Endodermal cell (in vitro differentiated cells): ENCODE measurements around the gene REEP1. TPM values are rescaled to one million over a fixed set of nuclear protein-coding genes. Genes with fewer than 3 reads are reported as not detected.

ENCODE experiments used
- DNase-seq: peaks from one replicate; pipeline ENCODE4 v3.0.0-alpha.2; 2017
- H3K27ac ChIP-seq: 2 replicates; pipeline ENCODE4 v1.5.1; 2013; ENCODE audit warnings: mild to moderate bottlenecking, low read depth, low read length, moderate library complexity
- H3K27me3 ChIP-seq: 2 replicates; pipeline ENCODE4 v1.6.1; 2013; ENCODE audit warnings: mild to moderate bottlenecking, low read length, moderate library complexity; ENCODE audit not compliant: insufficient read depth, control insufficient read depth, poor library complexity, severe bottlenecking
- H3K36me3 ChIP-seq: 2 replicates; pipeline ENCODE4 v1.7.0; 2013; ENCODE audit warnings: mild to moderate bottlenecking, low read length, moderate library complexity; ENCODE audit not compliant: control insufficient read depth, insufficient read depth
- H3K4me1 ChIP-seq: one replicate; pipeline ENCODE4 v1.7.0; 2013; ENCODE audit warnings: low read length; ENCODE audit not compliant: control insufficient read depth, insufficient read depth
- H3K4me3 ChIP-seq: 2 replicates; pipeline ENCODE4 v1.5.1; 2013; ENCODE audit warnings: mild to moderate bottlenecking, low read length, moderate library complexity
- H3K9ac ChIP-seq: 2 replicates; pipeline ENCODE4 v1.6.1; 2013; ENCODE audit warnings: mild to moderate bottlenecking, low read length, moderate library complexity; ENCODE audit not compliant: poor library complexity, severe bottlenecking; ENCODE audit errors: extremely low read depth
- H3K9me3 ChIP-seq: 2 replicates; pipeline ENCODE4 v1.6.1; 2013; ENCODE audit warnings: mild to moderate bottlenecking, low read length, moderate library complexity; ENCODE audit not compliant: control insufficient read depth
- H3K27ac Mint-ChIP-seq: 2 replicates; pipeline ENCODE4 v1.8.0; 2020; ENCODE audit warnings: mixed read lengths
- H3K27me3 Mint-ChIP-seq: 2 replicates; pipeline ENCODE4 v1.8.0; 2021; ENCODE audit warnings: mild to moderate bottlenecking, mixed read lengths; ENCODE audit not compliant: insufficient read depth
- H3K36me3 Mint-ChIP-seq: 2 replicates; pipeline ENCODE4 v1.8.0; 2020; ENCODE audit warnings: low read depth, mixed read lengths
- H3K4me1 Mint-ChIP-seq: 2 replicates; pipeline ENCODE4 v1.8.0; 2020; ENCODE audit warnings: mixed read lengths
- H3K4me3 Mint-ChIP-seq: 2 replicates; pipeline ENCODE4 v1.8.0; 2020; ENCODE audit warnings: mild to moderate bottlenecking, moderate library complexity, mixed read lengths
- H3K9me3 Mint-ChIP-seq: 2 replicates; pipeline ENCODE4 v1.8.0; 2020; ENCODE audit warnings: mild to moderate bottlenecking, mixed read lengths
- CTCF ChIP-seq: fragments of 200-600 bp; sonication (generic); conservative IDR thresholded peaks from 2 replicates; pipeline ENCODE4 v1.5.0; 2021; ENCODE audit warnings: antibody characterized with exemption, mild to moderate bottlenecking
- WGBS, 2 experiments: methylation state at CpG; one replicate each; pipeline versions ENCODE4 v1.1.5 to v1.1.7; 2013; ENCODE audit warnings: missing lambda C conversion rate in 2 of 2, mixed read lengths in 1 of 2; ENCODE audit not compliant: insufficient coverage in 1 of 2, insufficient read length in 1 of 2; 5-methylcytosine and 5-hydroxymethylcytosine counted together
- total RNA-seq, 2 donors: library from RNA; stranded (reverse); fragmentation: NEBNext Ultra II Directional in 1 of 2; extraction: Animal tissue kit (Norgen Biotek cat#: 25700) in 1 of 2; gene quantifications; 2 replicates in 1 of 2; 3 replicates in 1 of 2; pipeline ENCODE4 v1.2.1, GENCODE V29; 2021

Gene REEP1
- total RNA-seq, 2 donors from 2014 or later, result 2.9 to 3.8 TPM

- no peaks in the 10 kb centered on the region for H3K36me3 Mint-ChIP-seq
- WGBS, 2 experiments, result 90% methylated on average over 4 of the region's 4 CpGs; no CpG with 5 or more reads in 1 of the 2 experiments
- no peak overlapping the region for H3K9ac ChIP-seq
- H3K9me3 ChIP-seq, result no peaks in the 10 kb centered on the region
- H3K4me3 ChIP-seq, result no peak overlapping the region
- no peaks in the 10 kb centered on the region for H3K36me3 ChIP-seq
- H3K4me1 Mint-ChIP-seq, result no peaks in the 10 kb centered on the region
- H3K27ac ChIP-seq, result no peak overlapping the region
- H3K4me3 Mint-ChIP-seq, result no peak overlapping the region
- no peak for TF ChIP-seq CTCF
- no peak for DNase-seq
- H3K9me3 Mint-ChIP-seq, result no peaks in the 10 kb centered on the region
- peaks cover 5% of the 10 kb centered on the region for H3K27me3 Mint-ChIP-seq
- no peak overlapping the region for H3K27ac Mint-ChIP-seq
- no peaks in the 10 kb centered on the region for H3K27me3 ChIP-seq
- no peaks in the 10 kb centered on the region for H3K4me1 ChIP-seq
These were observed 81.1 kb downstream of the REEP1 start for GRCh38 chr2:86256300-86256699.

GRCh38 chr2:86254576-86255538 is 82.6 kb downstream of the REEP1 start:
- DNase-seq, result no peak
- H3K4me1 Mint-ChIP-seq, result no peaks in the 10 kb centered on the region

GRCh38 chr2:86253424-86253823 is 84.0 kb downstream of the REEP1 start:
- H3K4me3 ChIP-seq, result no peak overlapping the region
- no peak for TF ChIP-seq CTCF
- H3K27ac Mint-ChIP-seq, result no peak overlapping the region
- H3K9me3 ChIP-seq, result no peaks in the 10 kb centered on the region
- no peaks in the 10 kb centered on the region for H3K4me1 Mint-ChIP-seq
- H3K27me3 ChIP-seq, result no peaks in the 10 kb centered on the region
- H3K27ac ChIP-seq, result no peak overlapping the region
- H3K4me3 Mint-ChIP-seq, result no peak overlapping the region
- H3K4me1 ChIP-seq, result no peaks in the 10 kb centered on the region
- H3K9me3 Mint-ChIP-seq, result no peaks in the 10 kb centered on the region
- no peaks in the 10 kb centered on the region for H3K36me3 Mint-ChIP-seq
- H3K36me3 ChIP-seq, result no peaks in the 10 kb centered on the region
- no peak overlapping the region for H3K9ac ChIP-seq
- no peak for DNase-seq
- no peaks in the 10 kb centered on the region for H3K27me3 Mint-ChIP-seq
- WGBS, 2 experiments, result 86 to 94% methylated on average over 6 of the region's 6 CpGs

More at GRCh38 chr2:86254576-86255538, 82.6 kb downstream of the REEP1 start:
- no peak for TF ChIP-seq CTCF
- Mint-ChIP-seq H3K27me3 (no peaks in the 10 kb centered on the region), H3K9me3 (no peaks in the 10 kb centered on the region), H3K36me3 (no peaks in the 10 kb centered on the region), H3K4me3 (no peak overlapping the region), H3K27ac (no peak overlapping the region)
- H3K27ac ChIP-seq, result no peak overlapping the region
- no peaks in the 10 kb centered on the region for H3K36me3 ChIP-seq
- no peaks in the 10 kb centered on the region for H3K4me1 ChIP-seq
- H3K9ac ChIP-seq, result no peak overlapping the region
- 71 to 82% methylated on average over 4 to 8 of the region's 8 CpGs for WGBS, 2 experiments
- no peaks in the 10 kb centered on the region for H3K9me3 ChIP-seq
- H3K4me3 ChIP-seq, result no peak overlapping the region
- H3K27me3 ChIP-seq, result no peaks in the 10 kb centered on the region
